GM18526 (cell line): ENCODE measurements around the gene SPO11.

Experiments used
- POLR2A ChIP-seq: IDR thresholded peaks from 3 replicates; pipeline ENCODE4 v1.6.1; 2011; ENCODE audit not compliant: insufficient read length; ENCODE audit errors: extremely low read depth

The SPO11 gene

GRCh38 chr20:57387945-57388371 is 58.4 kb downstream of the SPO11 start:
- no peak for TF ChIP-seq POLR2A

GRCh38 chr20:57388953-57389694 is 59.5 kb downstream of the SPO11 start:
- TF ChIP-seq POLR2A = peak; percentile 24

GRCh38 chr20:57389695-57390603 is 60.3 kb downstream of the SPO11 start:
- TF ChIP-seq POLR2A = peak; percentile 32

- peak; percentile 80 for TF ChIP-seq POLR2A
These were observed 61.2 kb downstream of the SPO11 start, which contains the start of gene RBM38 for GRCh38 chr20:57390604-57391438. Gene RBM38, plus strand, starts transcription at chr20:57391396. Its CDS starts 186 bp downstream, at chr20:57391582.

- TF ChIP-seq POLR2A = no peak
These were observed 62.1 kb downstream of the SPO11 start for GRCh38 chr20:57391439-57392301.

GRCh38 chr20:57392512-57393271 is 63.1 kb downstream of the SPO11 start:
- no peak for TF ChIP-seq POLR2A
